HL-60/S4 treated with retinoic acid at 250 ng/mL for 4 days and 3 days (cell line): ENCODE measurements around the gene TMEM214.

Experiments
- in situ Hi-C: fragments of 300-500 bp; cut with MboI; formaldehyde crosslinking; loops from 2 replicates; pipeline ENCODE4 v1.7.0; 2022; ENCODE audit warnings: low sequenced_read_pairs

Gene TMEM214

DNA sequence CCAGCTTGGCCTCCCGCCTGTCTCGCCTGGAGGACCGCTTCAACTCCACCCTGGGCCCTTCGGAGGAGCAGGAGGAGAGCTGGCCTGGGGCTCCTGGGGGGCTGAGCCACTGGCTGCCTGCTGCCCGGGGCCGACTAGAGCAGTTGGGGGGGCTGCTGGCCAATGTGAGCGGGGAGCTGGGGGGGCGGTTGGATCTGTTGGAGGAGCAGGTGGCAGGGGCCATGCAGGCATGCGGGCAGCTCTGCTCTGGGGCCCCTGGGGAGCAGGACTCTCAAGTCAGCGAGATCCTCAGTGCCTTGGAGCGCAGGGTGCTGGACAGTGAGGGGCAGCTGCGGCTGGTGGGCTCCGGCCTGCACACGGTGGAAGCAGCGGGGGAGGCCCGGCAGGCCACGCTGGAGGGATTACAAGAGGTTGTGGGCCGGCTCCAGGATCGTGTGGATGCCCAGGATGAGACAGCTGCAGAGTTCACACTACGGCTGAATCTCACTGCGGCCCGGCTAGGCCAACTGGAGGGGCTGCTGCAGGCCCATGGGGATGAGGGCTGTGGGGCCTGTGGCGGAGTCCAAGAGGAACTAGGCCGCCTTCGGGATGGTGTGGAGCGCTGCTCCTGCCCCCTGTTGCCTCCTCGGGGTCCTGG, 50.1 kb downstream of the TMEM214 start:
- in situ Hi-C loops, result no loop called here

- in situ Hi-C loops, result no loop called here
Observed at GRCh38 chr2:27083410-27084296, 50.9 kb downstream of the TMEM214 start.

- in situ Hi-C loops, result no loop called here
Observed at GRCh38 chr2:27084297-27085061, 51.7 kb downstream of the TMEM214 start.

GRCh38 chr2:27085062-27085672, 52.4 kb downstream of the TMEM214 start:
- in situ Hi-C loops, result no loop called here

GRCh38 chr2:27085673-27086089, 52.9 kb downstream of the TMEM214 start:
- in situ Hi-C loops, result no loop called here

DNA sequence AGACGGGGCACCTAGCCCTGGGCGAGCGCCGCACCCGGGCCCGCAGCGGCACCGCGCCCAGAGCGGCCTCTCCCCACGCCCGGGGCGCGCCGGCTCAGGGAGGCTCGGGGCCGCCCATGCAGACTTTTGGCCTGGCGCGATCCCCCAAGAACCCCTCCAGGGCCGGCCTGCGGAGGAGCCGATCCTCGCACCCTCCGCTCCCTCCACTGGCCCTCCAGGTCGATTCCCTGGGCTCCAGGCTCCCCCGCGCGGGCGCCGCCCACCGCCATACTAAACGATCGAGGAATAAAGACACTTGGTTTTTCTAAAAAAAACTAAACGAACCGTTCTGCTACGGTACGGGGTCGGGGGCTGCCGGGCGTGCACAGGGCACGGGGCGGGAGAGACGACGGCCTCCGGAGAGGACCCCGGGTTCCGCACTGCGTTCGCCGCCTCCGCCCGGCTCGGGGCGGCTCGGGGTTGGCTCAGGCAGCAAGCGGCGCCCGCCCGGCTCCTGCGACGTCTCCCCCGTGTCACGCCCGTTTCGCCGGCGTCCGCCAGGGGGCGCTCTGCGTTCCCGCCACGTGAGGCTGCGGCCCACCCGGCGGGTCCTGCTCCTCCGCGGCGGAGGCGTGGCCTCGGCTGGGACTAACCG, 53.4 kb downstream of the TMEM214 start:
- in situ Hi-C loops, result no loop called here

DNA sequence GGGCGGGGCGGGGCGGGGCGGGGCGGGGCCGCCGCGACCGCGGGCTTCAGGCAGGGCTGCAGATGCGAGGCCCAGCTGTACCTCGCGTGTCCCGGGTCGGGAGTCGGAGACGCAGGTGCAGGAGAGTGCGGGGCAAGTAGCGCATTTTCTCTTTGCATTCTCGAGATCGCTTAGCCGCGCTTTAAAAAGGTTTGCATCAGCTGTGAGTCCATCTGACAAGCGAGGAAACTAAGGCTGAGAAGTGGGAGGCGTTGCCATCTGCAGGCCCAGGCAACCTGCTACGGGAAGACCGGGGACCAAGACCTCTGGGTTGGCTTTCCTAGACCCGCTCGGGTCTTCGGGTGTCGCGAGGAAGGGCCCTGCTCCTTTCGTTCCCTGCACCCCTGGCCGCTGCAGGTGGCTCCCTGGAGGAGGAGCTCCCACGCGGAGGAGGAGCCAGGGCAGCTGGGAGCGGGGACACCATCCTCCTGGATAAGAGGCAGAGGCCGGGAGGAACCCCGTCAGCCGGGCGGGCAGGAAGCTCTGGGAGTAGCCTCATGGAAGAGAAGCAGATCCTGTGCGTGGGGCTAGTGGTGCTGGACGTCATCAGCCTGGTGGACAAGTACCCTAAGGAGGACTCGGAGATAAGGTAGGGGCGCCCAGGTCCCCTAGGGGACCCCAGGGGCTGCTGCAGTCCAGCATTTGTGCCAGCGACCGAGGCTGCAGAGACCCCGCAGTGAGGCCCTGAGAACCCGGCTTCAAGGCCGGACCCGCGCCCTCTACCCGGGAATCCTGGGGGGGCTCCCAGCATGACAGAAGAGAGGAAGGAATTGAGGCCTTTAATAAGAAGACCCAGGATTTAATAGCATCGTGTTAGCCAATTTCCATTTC, 54.2 kb downstream of the TMEM214 start, which contains the start of gene KHK:
TSS of gene KHK (plus strand) at position 49 of the 870 bp plus-strand sequence. CDS start at position 537, 488 bp downstream.
- in situ Hi-C loops, result no loop called here

DNA sequence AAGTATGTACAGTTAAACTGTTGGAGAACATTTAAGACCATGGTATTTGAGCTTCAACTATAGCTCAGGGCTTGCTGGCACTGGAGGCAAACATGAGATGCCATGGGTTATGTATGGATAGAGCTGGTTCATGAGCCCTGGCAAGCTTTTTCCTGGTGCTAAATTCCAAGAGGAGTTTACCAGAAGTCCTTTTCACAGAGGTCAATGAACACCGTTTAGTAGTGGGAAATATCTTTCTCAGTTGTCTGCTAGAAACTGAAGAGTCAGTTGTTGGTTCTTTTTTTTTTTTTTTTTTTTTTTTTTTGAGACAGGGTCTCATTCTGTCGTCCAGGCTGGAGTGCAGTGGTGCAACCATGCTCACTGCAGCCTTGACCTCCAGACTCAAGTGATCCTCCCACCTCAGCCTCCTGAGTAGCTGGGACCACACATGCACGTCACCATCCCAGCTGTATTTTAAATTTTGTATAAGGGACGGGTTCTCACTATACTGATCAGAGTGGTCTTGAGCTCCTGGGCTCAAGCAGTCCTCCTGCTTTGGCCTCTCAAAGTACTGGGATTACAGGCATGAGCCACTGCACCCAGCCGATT, 55.2 kb downstream of the TMEM214 start:
- in situ Hi-C loops, result no loop called here

DNA sequence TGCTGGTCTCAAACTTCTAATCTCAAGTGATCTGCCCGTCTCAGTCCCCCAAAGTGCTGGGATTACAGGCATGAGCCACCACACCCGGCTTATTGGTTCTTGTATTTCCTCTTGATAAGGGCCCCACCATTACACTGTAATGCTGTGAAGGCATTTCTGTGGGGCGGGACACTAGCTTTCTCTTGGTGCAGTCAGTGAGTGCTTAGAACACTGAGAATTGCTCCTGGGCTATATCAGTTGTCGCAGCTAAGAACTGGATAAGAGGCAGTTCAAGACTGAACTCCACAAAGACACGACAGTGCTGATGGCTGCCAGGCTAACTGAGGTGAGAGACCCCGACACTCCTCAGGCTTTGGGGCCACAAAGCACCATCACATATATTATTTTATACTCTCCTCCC, 55.9 kb downstream of the TMEM214 start:
- in situ Hi-C loops, result no loop called here

- in situ Hi-C loops, result no loop called here
Observed at GRCh38 chr2:27089111-27089954, 56.6 kb downstream of the TMEM214 start.
